IMR-90 (cell line): Measurements from ENCODE around the gene AUNIP. TPM values are rescaled to one million over a fixed set of nuclear protein-coding genes. Genes with fewer than 3 reads are reported as not detected.
A peak's percentile ranks its signal among the peaks of the same experiment; 100 is the strongest.

Experiments used
- ATAC-seq: fragments of 200-7000 bp; cut with Tn5 transposase; 2 replicates; pipeline ENCODE4 v1.9.1; 2020; ENCODE audit warnings: low read depth, mild to moderate bottlenecking, moderate library complexity
- BruUV-seq: library from RNA; stranded (reverse); fragments of 400-500 nt; replicated peaks from 2 replicates; lab custom pipeline; 2021; lab: Mats Ljungman, UMichigan
- CTCF ChIA-PET: fragments of 300-600 bp; formaldehyde crosslinking; extraction: SDS; loops from one replicate; lab custom pipeline; 2021; ENCODE audit warnings: antibody characterized with exemption; lab: Yijun Ruan, JAX
- POLR2A ChIA-PET: fragments of 300-600 bp; sonication (Branson Sonifier 250); formaldehyde crosslinking; loops from one replicate; lab custom pipeline; 2022; ENCODE audit warnings: antibody characterized with exemption; ENCODE audit not compliant: unreplicated experiment; lab: Charles Lee
- DNase-seq: peaks from one replicate; pipeline ENCODE4 v3.0.0; 2013
- H2AFZ ChIP-seq: replicated peaks from 2 replicates; pipeline ENCODE3; 2013; ENCODE audit warnings: low read length, mild to moderate bottlenecking; ENCODE audit not compliant: poor library complexity
- H2AK5ac ChIP-seq: 2 replicates; pipeline ENCODE4 v1.6.1; 2013; ENCODE audit warnings: low read depth, low read length, inconsistent platforms
- H2AK9ac ChIP-seq: replicated peaks from 2 replicates; pipeline ENCODE3; 2013; ENCODE audit warnings: mild to moderate bottlenecking, low read depth, low read length, moderate library complexity; ENCODE audit not compliant: poor library complexity
- H2BK120ac ChIP-seq: 2 replicates; pipeline ENCODE4 v1.6.1; 2013; ENCODE audit warnings: low read depth, low read length, inconsistent platforms
- H2BK15ac ChIP-seq: 3 replicates; pipeline ENCODE4 v1.6.1; 2013; ENCODE audit warnings: low read depth, low read length, inconsistent platforms
- H2BK20ac ChIP-seq: 2 replicates; pipeline ENCODE4 v1.6.1; 2013; ENCODE audit warnings: low read depth, mild to moderate bottlenecking, inconsistent platforms, low read length, moderate library complexity
- H2BK5ac ChIP-seq: 2 replicates; pipeline ENCODE4 v1.6.1; 2013; ENCODE audit warnings: mild to moderate bottlenecking, low read depth, low read length, inconsistent platforms; ENCODE audit not compliant: poor library complexity, severe bottlenecking
- H3K14ac ChIP-seq: replicated peaks from 2 replicates; pipeline ENCODE4 v1.6.1; 2013; ENCODE audit warnings: low read depth, low read length, inconsistent platforms
- H3K18ac ChIP-seq: 2 replicates; pipeline ENCODE4 v1.6.1; 2013; ENCODE audit warnings: low read depth, low read length, control low read depth
- H3K23ac ChIP-seq: 2 replicates; pipeline ENCODE4 v1.6.1; 2013; ENCODE audit warnings: low read depth, low read length, inconsistent platforms
- H3K27ac ChIP-seq: 2 replicates; pipeline ENCODE4 v1.5.1; 2013; ENCODE audit warnings: mild to moderate bottlenecking, control low read depth, low read length; ENCODE audit not compliant: insufficient read depth
- H3K27me3 ChIP-seq: 2 replicates; pipeline ENCODE4 v1.6.1; 2013; ENCODE audit warnings: low read length; ENCODE audit not compliant: control insufficient read depth, insufficient read depth
- H3K36me3 ChIP-seq: 2 replicates; pipeline ENCODE4 v1.6.1; 2013; ENCODE audit warnings: low read length, mixed read lengths; ENCODE audit not compliant: control insufficient read depth, insufficient read depth
- H3K4ac ChIP-seq: 2 replicates; pipeline ENCODE4 v1.6.1; 2013; ENCODE audit warnings: low read depth, low read length, inconsistent platforms
- H3K4me1 ChIP-seq: 2 replicates; pipeline ENCODE4 v1.6.1; 2013; ENCODE audit warnings: low read length, mixed read lengths; ENCODE audit not compliant: control insufficient read depth, insufficient read depth
- H3K4me2 ChIP-seq: 2 replicates; pipeline ENCODE4 v1.6.1; 2013; ENCODE audit warnings: low read depth, mild to moderate bottlenecking, control low read depth, low read length, moderate library complexity
- H3K4me3 ChIP-seq: 2 replicates; pipeline ENCODE4 v1.5.1; 2013; ENCODE audit warnings: low read depth, mild to moderate bottlenecking, control low read depth, low read length, moderate library complexity; ENCODE audit not compliant: insufficient read depth
- H3K56ac ChIP-seq: 2 replicates; pipeline ENCODE4 v1.6.1; 2013; ENCODE audit warnings: low read length, inconsistent platforms; ENCODE audit not compliant: insufficient read depth; ENCODE audit errors: extremely low read depth
- H3K79me1 ChIP-seq, 2 experiments: 2 replicates each; pipeline ENCODE4 v1.6.1; 2013; ENCODE audit warnings: low read length in 2 of 2, inconsistent platforms in 1 of 2, low read depth in 1 of 2
- H3K9ac ChIP-seq: 2 replicates; pipeline ENCODE4 v1.6.1; 2013; ENCODE audit warnings: low read depth, low read length, control low read depth
- H3K9me1 ChIP-seq: 2 replicates; pipeline ENCODE4 v1.6.1; 2013; ENCODE audit warnings: low read length, inconsistent platforms; ENCODE audit not compliant: insufficient read depth
- H3K9me3 ChIP-seq: 2 replicates; pipeline ENCODE4 v1.6.1; 2013; ENCODE audit warnings: low read length; ENCODE audit not compliant: control insufficient read depth, insufficient read depth
- H4K20me1 ChIP-seq: 2 replicates; pipeline ENCODE4 v1.6.1; 2013; ENCODE audit warnings: low read length, inconsistent platforms; ENCODE audit not compliant: insufficient read depth
- H4K5ac ChIP-seq: 2 replicates; pipeline ENCODE4 v1.6.1; 2013; ENCODE audit warnings: mild to moderate bottlenecking, low read depth, low read length, control low read depth
- H4K8ac ChIP-seq, 2 experiments: 2 replicates each; pipeline ENCODE4 v1.6.1; 2013; ENCODE audit warnings: low read depth in 2 of 2, low read length in 2 of 2, control low read depth in 1 of 2, inconsistent platforms in 1 of 2
- H4K91ac ChIP-seq: 2 replicates; pipeline ENCODE4 v1.6.1; 2013; ENCODE audit warnings: low read depth, low read length, inconsistent platforms; ENCODE audit not compliant: insufficient read depth
- BHLHE40 ChIP-seq: fragments of 150-350 bp; IDR thresholded peaks from 2 replicates; pipeline ENCODE4 v1.6.1; 2016; ENCODE audit warnings: mild to moderate bottlenecking, low read depth, low read length
- CEBPB ChIP-seq: IDR thresholded peaks from 2 replicates; pipeline ENCODE4 v1.6.1; 2012; ENCODE audit warnings: low read depth, low read length, improper control_type of control experiment
- CHD1 ChIP-seq: IDR thresholded peaks from 2 replicates; pipeline ENCODE4 v1.6.1; 2012; ENCODE audit warnings: low read depth, low read length, improper control_type of control experiment
- FOS ChIP-seq: fragments of 150-350 bp; IDR thresholded peaks from 2 replicates; pipeline ENCODE4 v1.6.1; 2016; ENCODE audit warnings: low read depth, low read length
- MAZ ChIP-seq: IDR thresholded peaks from 2 replicates; pipeline ENCODE4 v1.6.1; 2012; ENCODE audit warnings: low read depth, mild to moderate bottlenecking, low read length, improper control_type of control experiment, moderate library complexity, borderline replicate concordance
- MXI1 ChIP-seq: IDR thresholded peaks from 2 replicates; pipeline ENCODE4 v1.6.1; 2012; ENCODE audit warnings: low read depth, mild to moderate bottlenecking, low read length, moderate library complexity, borderline replicate concordance
- NFE2L2 ChIP-seq: fragments of 150-350 bp; IDR thresholded peaks from 2 replicates; pipeline ENCODE4 v1.6.1; 2016; ENCODE audit warnings: low read depth, mild to moderate bottlenecking, low read length
- POLR2A ChIP-seq: IDR thresholded peaks from 2 replicates; pipeline ENCODE4 v1.6.1; 2012; ENCODE audit warnings: mild to moderate bottlenecking, low read depth, low read length
- RAD21 ChIP-seq: IDR thresholded peaks from 2 replicates; pipeline ENCODE4 v1.6.1; 2012; ENCODE audit warnings: low read length, improper control_type of control experiment
- RCOR1 ChIP-seq: IDR thresholded peaks from 2 replicates; pipeline ENCODE4 v1.6.1; 2012; ENCODE audit warnings: mild to moderate bottlenecking, low read length, improper control_type of control experiment; ENCODE audit not compliant: insufficient replicate concordance
- RFX5 ChIP-seq: IDR thresholded peaks from 2 replicates; pipeline ENCODE4 v1.8.0; 2012; ENCODE audit warnings: low read depth, mild to moderate bottlenecking, low read length, moderate library complexity
- SMC3 ChIP-seq: fragments of 150-350 bp; IDR thresholded peaks from 2 replicates; pipeline ENCODE4 v1.6.1; 2016; ENCODE audit warnings: low read depth, mild to moderate bottlenecking, antibody characterized with exemption, low read length, moderate library complexity
- WGBS, 2 experiments: methylation state at CpG; one replicate each; pipeline versions ENCODE4 v1.1.5 to v1.1.7; 2013; ENCODE audit warnings: missing lambda C conversion rate in 2 of 2; ENCODE audit not compliant: insufficient read length in 1 of 2; ENCODE audit errors: extremely low coverage in 2 of 2; 5-methylcytosine and 5-hydroxymethylcytosine counted together
- dilution Hi-C: fragments of 300-500 bp; cut with HindIII; formaldehyde crosslinking; loops from one replicate; pipeline ENCODE4 v1.14.3; 2018; ENCODE audit warnings: low sequenced_read_pairs; ENCODE audit not compliant: unreplicated experiment
- in situ Hi-C: fragments of 300-500 bp; cut with MboI; formaldehyde crosslinking; loops from 3 replicates; pipeline ENCODE4 v1.14.3; 2019; ENCODE audit warnings: low sequenced_read_pairs, inconsistent platforms, mixed read lengths
- intact Hi-C: fragments of 100-400 bp; cut with micrococcal nuclease; formaldehyde crosslinking; loops from 2 replicates; pipeline ENCODE4 v1.10.0; 2022
- polyA plus RNA-seq, 3 experiments: library from polyadenylated mRNA; depleted of rRNA; stranded (reverse); fragments of >200 nt; gene quantifications; 2 replicates each; pipeline ENCODE4 v1.2.3, GENCODE V29; 2012; ENCODE audit warnings: low replicate concordance in 1 of 3
- total RNA-seq: library from RNA; depleted of rRNA; stranded (reverse); fragments of >200 nt; gene quantifications from 2 replicates; pipeline ENCODE4 v1.2.3, GENCODE V29; 2012
- TF ChIP-seq, protein P1 (sequence below): conservative IDR thresholded peaks from 2 replicates; pipeline ENCODE4 v1.5.1; 2012; ENCODE audit warnings: mild to moderate bottlenecking, low read depth, low read length, improper control_type of control experiment
- TF ChIP-seq, protein P2 (sequence below): fragments of 150-350 bp; IDR thresholded peaks from 2 replicates; pipeline ENCODE4 v1.6.1; 2016; ENCODE audit warnings: low read depth, mild to moderate bottlenecking, low read length, moderate library complexity, borderline replicate concordance
- TF ChIP-seq, protein P3 (sequence below): fragments of 150-350 bp; IDR thresholded peaks from 2 replicates; pipeline ENCODE4 v1.6.1; 2017; ENCODE audit warnings: mild to moderate bottlenecking, antibody characterized with exemption, low read length, low read depth

AUNIP gene
- total and polyA plus RNA-seq, 2 of the 4 experiments (the other 2 are of a cell fraction): 2.4 to 5.0 TPM

DNA sequence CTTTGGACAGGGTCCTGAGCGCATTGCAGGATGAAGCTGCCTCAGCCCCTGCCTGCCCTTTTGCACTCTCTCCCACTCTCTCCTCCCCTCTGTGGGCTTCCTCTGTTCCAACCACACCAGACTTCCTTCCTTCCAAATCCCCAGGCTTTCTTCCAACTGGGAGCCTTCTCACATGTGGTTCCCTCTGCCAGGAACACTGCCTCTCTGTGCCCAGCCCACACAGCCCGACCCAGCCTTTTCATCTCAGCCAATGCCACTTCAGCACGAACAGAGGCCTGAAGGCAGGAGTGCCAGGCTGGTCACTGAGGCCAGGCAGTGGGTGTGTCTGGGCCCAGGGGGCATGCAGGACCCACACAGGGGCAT lies 53.4 kb downstream of the AUNIP start:
- Histone ChIP-seq H3K18ac (no peak overlapping the region), H3K27ac (no peak overlapping the region), H2BK5ac (no peak overlapping the region), H3K23ac (no peak overlapping the region), H3K9me1 (peaks cover 8% of the 10 kb centered on the region), H4K8ac (no peak overlapping the region), H2AK5ac (no peak overlapping the region), H3K4ac (no peak overlapping the region), H3K27me3 (no peaks in the 10 kb centered on the region), H3K4me1 (peaks cover 9% of the 10 kb centered on the region), H3K36me3 (peaks cover 38% of the 10 kb centered on the region; the same call in 1 of the 2 replicates), H4K91ac (no peak overlapping the region), H3K4me2 (no peak overlapping the region), H2BK20ac (no peak overlapping the region), H3K9me3 (no peaks in the 10 kb centered on the region), H2AK9ac (peak overlapping the region; percentile 85), H3K79me1 (peaks cover 24 to 39% of the 10 kb centered on the region in 2 experiments), H4K5ac (no peak overlapping the region), H3K56ac (no peak overlapping the region), H3K9ac (no peak overlapping the region), H3K4me3 (no peak overlapping the region), H2BK15ac (no peak overlapping the region), H2AFZ (peak overlapping the region; percentile 24), H2BK120ac (no peak overlapping the region), H4K20me1 (peaks cover 20% of the 10 kb centered on the region), H3K14ac (no peak overlapping the region)
- dilution Hi-C loops: no loop called here
- ChIA-PET POLR2A (no interaction called here), CTCF (no interaction called here)
- DNase-seq: no peak
- WGBS, 2 experiments: no CpG with 5 or more reads among the region's 3 CpGs
- intact Hi-C loops: no loop called here
- TF ChIP-seq FOS (no peak), POLR2A (no peak), NFE2L2 (no peak), MXI1 (no peak), BHLHE40 (no peak), SMC3 (no peak), RCOR1 (no peak), CHD1 (no peak), RFX5 (no peak), CEBPB (no peak), MAZ (no peak), RAD21 (no peak)
- TF ChIP-seq, protein P1, sequence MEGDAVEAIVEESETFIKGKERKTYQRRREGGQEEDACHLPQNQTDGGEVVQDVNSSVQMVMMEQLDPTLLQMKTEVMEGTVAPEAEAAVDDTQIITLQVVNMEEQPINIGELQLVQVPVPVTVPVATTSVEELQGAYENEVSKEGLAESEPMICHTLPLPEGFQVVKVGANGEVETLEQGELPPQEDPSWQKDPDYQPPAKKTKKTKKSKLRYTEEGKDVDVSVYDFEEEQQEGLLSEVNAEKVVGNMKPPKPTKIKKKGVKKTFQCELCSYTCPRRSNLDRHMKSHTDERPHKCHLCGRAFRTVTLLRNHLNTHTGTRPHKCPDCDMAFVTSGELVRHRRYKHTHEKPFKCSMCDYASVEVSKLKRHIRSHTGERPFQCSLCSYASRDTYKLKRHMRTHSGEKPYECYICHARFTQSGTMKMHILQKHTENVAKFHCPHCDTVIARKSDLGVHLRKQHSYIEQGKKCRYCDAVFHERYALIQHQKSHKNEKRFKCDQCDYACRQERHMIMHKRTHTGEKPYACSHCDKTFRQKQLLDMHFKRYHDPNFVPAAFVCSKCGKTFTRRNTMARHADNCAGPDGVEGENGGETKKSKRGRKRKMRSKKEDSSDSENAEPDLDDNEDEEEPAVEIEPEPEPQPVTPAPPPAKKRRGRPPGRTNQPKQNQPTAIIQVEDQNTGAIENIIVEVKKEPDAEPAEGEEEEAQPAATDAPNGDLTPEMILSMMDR: no peak
- TF ChIP-seq, protein P2, sequence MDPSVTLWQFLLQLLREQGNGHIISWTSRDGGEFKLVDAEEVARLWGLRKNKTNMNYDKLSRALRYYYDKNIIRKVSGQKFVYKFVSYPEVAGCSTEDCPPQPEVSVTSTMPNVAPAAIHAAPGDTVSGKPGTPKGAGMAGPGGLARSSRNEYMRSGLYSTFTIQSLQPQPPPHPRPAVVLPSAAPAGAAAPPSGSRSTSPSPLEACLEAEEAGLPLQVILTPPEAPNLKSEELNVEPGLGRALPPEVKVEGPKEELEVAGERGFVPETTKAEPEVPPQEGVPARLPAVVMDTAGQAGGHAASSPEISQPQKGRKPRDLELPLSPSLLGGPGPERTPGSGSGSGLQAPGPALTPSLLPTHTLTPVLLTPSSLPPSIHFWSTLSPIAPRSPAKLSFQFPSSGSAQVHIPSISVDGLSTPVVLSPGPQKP: no peak
- TF ChIP-seq, protein P3, sequence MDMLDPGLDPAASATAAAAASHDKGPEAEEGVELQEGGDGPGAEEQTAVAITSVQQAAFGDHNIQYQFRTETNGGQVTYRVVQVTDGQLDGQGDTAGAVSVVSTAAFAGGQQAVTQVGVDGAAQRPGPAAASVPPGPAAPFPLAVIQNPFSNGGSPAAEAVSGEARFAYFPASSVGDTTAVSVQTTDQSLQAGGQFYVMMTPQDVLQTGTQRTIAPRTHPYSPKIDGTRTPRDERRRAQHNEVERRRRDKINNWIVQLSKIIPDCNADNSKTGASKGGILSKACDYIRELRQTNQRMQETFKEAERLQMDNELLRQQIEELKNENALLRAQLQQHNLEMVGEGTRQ: no peak
- in situ Hi-C loops: loop anchor here (25.0 kb wide), 2 partner anchors 394 to 569 kb away; partner anchors contain the start of genes RHCE, RSRP1 and SYF2
- no TSS peak for BruUV-seq
- no peak; the same call in 1 of the 2 replicates for ATAC-seq
